Neural cell (in vitro differentiated cells): ENCODE data around the gene UNC79.

ENCODE experiments used
- CTCF ChIP-seq: fragments of 450-650 bp; IDR thresholded peaks from 2 replicates; pipeline ENCODE4 v1.5.1; 2014; ENCODE audit warnings: antibody characterized with exemption, mild to moderate bottlenecking, moderate library complexity; ENCODE audit not compliant: poor library complexity, severe bottlenecking
- EZH2 ChIP-seq: fragments of 200-600, 300-800 bp; shearing (Covaris generic), sonication (generic); IDR thresholded peaks from 2 replicates; pipeline ENCODE4 v1.6.1; 2014; ENCODE audit warnings: antibody characterized with exemption, low read length, borderline replicate concordance, mild to moderate bottlenecking; ENCODE audit not compliant: insufficient read depth, poor library complexity, severe bottlenecking
- POLR2AphosphoS5 ChIP-seq: IDR thresholded peaks from 2 replicates; pipeline ENCODE4 v1.6.1; 2012
- RAD21 ChIP-seq: fragments of 450-650 bp; conservative IDR thresholded peaks from 2 replicates; pipeline ENCODE4 v1.6.1; 2014; ENCODE audit warnings: antibody characterized with exemption, mild to moderate bottlenecking, moderate library complexity
- REST ChIP-seq: IDR thresholded peaks from 2 replicates; pipeline ENCODE4 v1.6.1; 2012; ENCODE audit warnings: borderline replicate concordance
- SMC3 ChIP-seq: fragments of 450-650 bp; conservative IDR thresholded peaks from 2 replicates; pipeline ENCODE4 v1.6.1; 2014; ENCODE audit warnings: antibody characterized with exemption, mild to moderate bottlenecking, moderate library complexity; ENCODE audit not compliant: poor library complexity

- TF ChIP-seq CTCF: no peak
- no peak for TF ChIP-seq REST
- no peak for TF ChIP-seq EZH2
- no peak for TF ChIP-seq POLR2AphosphoS5
- no peak for TF ChIP-seq RAD21
- no peak for TF ChIP-seq SMC3
Measured at GRCh38 chr14:93725002-93725582, 294.4 kb downstream of the UNC79 start.
